Measurements from ENCODE around the gene TBC1D3L. TPM values are rescaled to one million over a fixed set of nuclear protein-coding genes. Genes with fewer than 3 reads are reported as not detected.

Gene TBC1D3L
- 1.9 and 2.5 TPM in 2 replicates for total RNA-seq (ENCODE audit: low replicate concordance)

GRCh38 chr17:37988960-37989359 is at the start of gene TBC1D3L:
TBC1D3L (minus strand) TSS chr17:37989060; CDS start chr17:37987520, 1,540 bp downstream.

GRCh38 chr17:38003676-38004075 is 14.8 kb upstream of the TBC1D3L start, which contains the start of gene TBC1D3D:
TBC1D3D (plus strand) TSS chr17:38003976; CDS start chr17:38005561, 1,585 bp downstream.

Other genes with a start within 250 kb of the TBC1D3L start
- gene HNF1B, start 244.0 kb downstream of the TBC1D3L start, total RNA-seq (ENCODE audit: low replicate concordance) = not detected in 2 replicates
- gene TBC1D3K, start 64.6 kb downstream of the TBC1D3L start, total RNA-seq (ENCODE audit: low replicate concordance) = not detected in 2 replicates
- 0.12 TPM in 1 of 2 replicates, not detected in the other for gene TBC1D3D, start 14.9 kb upstream of the TBC1D3L start, total RNA-seq (ENCODE audit: low replicate concordance)
- gene TBC1D3C, start 79.6 kb upstream of the TBC1D3L start, total RNA-seq (ENCODE audit: low replicate concordance) = not detected in 2 replicates
- not detected in 2 replicates for gene TBC1D3E, start 138.9 kb upstream of the TBC1D3L start, total RNA-seq (ENCODE audit: low replicate concordance)
- not detected in 2 replicates for gene TBC1D3, start 203.5 kb upstream of the TBC1D3L start, total RNA-seq (ENCODE audit: low replicate concordance)